GM04504 (cell line): ENCODE measurements around the gene TMC5.
A peak's percentile ranks its signal among the peaks of the same experiment; 100 is the strongest.

Experiments
- DNase-seq: peaks from one replicate; pipeline ENCODE4 v3.0.0-alpha.2; 2012; ENCODE audit warnings: low read depth

The TMC5 gene

GRCh38 chr16:19458722-19459379 lies 41.2 kb downstream of the TMC5 start:
- DNase-seq = no peak

GRCh38 chr16:19460397-19460796 lies 42.7 kb downstream of the TMC5 start:
- no peak for DNase-seq

GRCh38 chr16:19463468-19464315 lies 46.0 kb downstream of the TMC5 start:
- DNase-seq = no peak

- no peak for DNase-seq
Measured at GRCh38 chr16:19468300-19468699, 50.6 kb downstream of the TMC5 start.

GRCh38 chr16:19472482-19472881 lies 54.8 kb downstream of the TMC5 start:
- DNase-seq = no peak

GRCh38 chr16:19474617-19475016 lies 56.9 kb downstream of the TMC5 start:
- DNase-seq = no peak

- DNase-seq = no peak
Measured at GRCh38 chr16:19478505-19478904, 60.8 kb downstream of the TMC5 start.

GRCh38 chr16:19479302-19479721 lies 61.6 kb downstream of the TMC5 start:
- DNase-seq = no peak

GRCh38 chr16:19481296-19481695 lies 63.6 kb downstream of the TMC5 start:
- no peak for DNase-seq

GRCh38 chr16:19481769-19482168 lies 64.1 kb downstream of the TMC5 start:
- DNase-seq = no peak

GRCh38 chr16:19482291-19482690 lies 64.6 kb downstream of the TMC5 start:
- DNase-seq = no peak

GRCh38 chr16:19484096-19484495 lies 66.4 kb downstream of the TMC5 start:
- DNase-seq = no peak

- no peak for DNase-seq
Measured at GRCh38 chr16:19485611-19486010, 67.9 kb downstream of the TMC5 start.

- no peak for DNase-seq
Measured at GRCh38 chr16:19486051-19486450, 68.4 kb downstream of the TMC5 start.

- no peak for DNase-seq
Measured at GRCh38 chr16:19486750-19487325, 69.2 kb downstream of the TMC5 start.

- DNase-seq = no peak
Measured at GRCh38 chr16:19488213-19488640, 70.5 kb downstream of the TMC5 start.

GRCh38 chr16:19490619-19491018 lies 72.9 kb downstream of the TMC5 start:
- no peak for DNase-seq

- DNase-seq = no peak
Measured at GRCh38 chr16:19497176-19497575, 79.5 kb downstream of the TMC5 start.

- DNase-seq = no peak
Measured at GRCh38 chr16:19499006-19499405, 81.3 kb downstream of the TMC5 start.

GRCh38 chr16:19499481-19499880 lies 81.8 kb downstream of the TMC5 start:
- no peak for DNase-seq

GRCh38 chr16:19502395-19503131 lies 84.9 kb downstream of the TMC5 start:
- DNase-seq = peak; percentile 42

GRCh38 chr16:19503461-19504075 lies 85.9 kb downstream of the TMC5 start:
- DNase-seq = no peak
